HepG2 (cell line): ENCODE measurements around the gene GRK3. TPM values are rescaled to one million over a fixed set of nuclear protein-coding genes. Genes with fewer than 3 reads are reported as not detected.
"Not testable (repeated sequence)": the region's sequence is repeated elsewhere in the genome, so short reads cannot be mapped to it uniquely, and the experiment has no call there.

Experiments used
- ATAC-seq: fragments of 200-7000 bp; cut with Tn5 transposase; 3 replicates; pipeline ENCODE4 v1.9.1; 2020; ENCODE audit warnings: mild to moderate bottlenecking, moderate library complexity
- BruUV-seq: library from RNA; stranded (reverse); fragments of 400-500 nt; replicated peaks from 2 replicates; lab custom pipeline; 2021; lab: Mats Ljungman, UMichigan
- CTCF ChIA-PET: fragments of 300-600 bp; formaldehyde crosslinking; extraction: SDS; loops from one replicate; lab custom pipeline; 2021; ENCODE audit warnings: low total read pairs, inconsistent platforms, low intra/inter-chr PET ratio; lab: Yijun Ruan, JAX
- POLR2A ChIA-PET: fragments of 350-600 bp; sonication (Branson Sonifier 250); formaldehyde crosslinking; loops from one replicate; lab custom pipeline; 2020; ENCODE audit warnings: antibody characterized with exemption, inconsistent platforms; lab: Yijun Ruan, JAX
- DNase-seq: peaks from one replicate; pipeline ENCODE4 v3.0.0-alpha.2; 2015; ENCODE audit warnings: low spot score
- FAIRE-seq: peaks from 3 replicates; lab custom pipeline; 2011; peaks lifted over from hg19 to GRCh38; lab: Jason Lieb, UNC
- H2AFZ ChIP-seq: one replicate; pipeline ENCODE4 v1.6.1; 2011; ENCODE audit warnings: low read length, inconsistent platforms
- H3K27ac ChIP-seq: fragments of 300-600 bp; 3 replicates; pipeline ENCODE4 v1.8.0; 2011; ENCODE audit warnings: mixed run types, mild to moderate bottlenecking, mixed read lengths, low read length, inconsistent platforms; ENCODE audit not compliant: insufficient read depth; ENCODE audit errors: extremely low read length
- H3K27me3 ChIP-seq, 2 experiments: fragments of 200-600 bp in 1 of 2; 2 replicates in 1 of 2; 3 replicates in 1 of 2; pipeline versions ENCODE4 v1.6.0 to v1.8.0; 2011; ENCODE audit warnings: low read length in 2 of 2, mild to moderate bottlenecking in 2 of 2, moderate library complexity in 2 of 2, inconsistent platforms in 1 of 2; ENCODE audit not compliant: insufficient read depth in 2 of 2, control insufficient read depth in 1 of 2
- H3K36me3 ChIP-seq, 2 experiments: fragments of 200-600 bp in 1 of 2; replicated peaks in 1 of 2; 2 replicates in 1 of 2; 3 replicates in 1 of 2; pipeline versions ENCODE4 v1.5.1 to v1.8.0; 2011; ENCODE audit warnings: low read length in 2 of 2, inconsistent platforms in 1 of 2; ENCODE audit not compliant: insufficient read depth in 2 of 2, control insufficient read depth in 1 of 2
- H3K4me1 ChIP-seq: 2 replicates; pipeline ENCODE4 v1.5.1; 2012; ENCODE audit warnings: low read length, inconsistent platforms; ENCODE audit not compliant: insufficient read depth
- H3K4me2 ChIP-seq: 2 replicates; pipeline ENCODE4 v1.6.0; 2011; ENCODE audit warnings: low read depth, low read length, inconsistent platforms
- H3K4me3 ChIP-seq, 3 experiments: fragments of 200-600 bp in 1 of 3; sonication (generic), shearing (Covaris generic) in 1 of 3; replicated peaks in 1 of 3; 2 replicates each; pipeline ENCODE4 v1.5.1; 2011 to 2016; ENCODE audit warnings: low read length in 3 of 3, inconsistent platforms in 2 of 3, low read depth in 2 of 3, mild to moderate bottlenecking in 2 of 3, control low read depth in 1 of 3, mixed read lengths in 1 of 3; ENCODE audit not compliant: insufficient read depth in 1 of 3
- H3K79me2 ChIP-seq: one replicate; pipeline ENCODE4 v1.6.1; 2011; ENCODE audit warnings: low read length, inconsistent platforms; ENCODE audit not compliant: insufficient read depth
- H3K9ac ChIP-seq: 2 replicates; pipeline ENCODE4 v1.6.0; 2011; ENCODE audit warnings: mild to moderate bottlenecking, low read depth, low read length, inconsistent platforms; ENCODE audit not compliant: insufficient read depth
- H3K9me3 ChIP-seq: 2 replicates; pipeline ENCODE4 v1.5.1; 2012; ENCODE audit warnings: mild to moderate bottlenecking, low read length
- H4K20me1 ChIP-seq: 2 replicates; pipeline ENCODE4 v1.6.0; 2011; ENCODE audit warnings: inconsistent platforms, mild to moderate bottlenecking, low read length, moderate library complexity; ENCODE audit not compliant: insufficient read depth
- POGZ ChIP-seq: sonication (generic); formaldehyde crosslinking; IDR thresholded peaks from 2 replicates; pipeline ENCODE4 v1.4.0; 2020; ENCODE audit warnings: mild to moderate bottlenecking, missing genetic modification reagents
- ZHX2 ChIP-seq, 2 experiments: sonication (generic) in 1 of 2; formaldehyde crosslinking in 1 of 2; IDR thresholded peaks; 2 replicates each; pipeline versions ENCODE4 v1.6.1 to v1.9.0; 2014 to 2022; ENCODE audit warnings: antibody characterized with exemption in 1 of 2, borderline replicate concordance in 1 of 2, inconsistent platforms in 1 of 2, low read depth in 1 of 2, missing genetic modification reagents in 1 of 2
- ZNF430 ChIP-seq: sonication (generic); formaldehyde crosslinking; IDR thresholded peaks from 2 replicates; pipeline ENCODE4 v1.9.0; 2021; ENCODE audit warnings: mild to moderate bottlenecking, missing genetic modification reagents
- WGBS: methylation state at CpG from one replicate; pipeline ENCODE4 v1.1.6; 2017; ENCODE audit warnings: low lambda C conversion rate; 5-methylcytosine and 5-hydroxymethylcytosine counted together
- in situ Hi-C: cut with HindIII; loops from 2 replicates; pipeline ENCODE4 v1.10.0; 2017; ENCODE audit warnings: low pct_unique_long_range_greater_than_20kb; ENCODE audit not compliant: extremely low pct_ligation_motif_present
- intact Hi-C: fragments of 100-400 bp; cut with micrococcal nuclease; formaldehyde crosslinking; loops from one replicate; pipeline ENCODE4 v1.10.0; 2022; ENCODE audit not compliant: unreplicated experiment
- polyA plus RNA-seq, 8 experiments: library from polyadenylated mRNA; depleted of rRNA in 3 of 8; stranded (reverse) in 7 of 8; unstranded in 1 of 8; fragments of >200 nt; fragmentation: Illumina TruSeq in 4 of 8; extraction: Trizol in 4 of 8; gene quantifications; 2 replicates each; pipeline versions ENCODE4 v1.2.1 to v1.2.3, GENCODE V29; 2011 to 2016; ENCODE audit warnings: low read depth in 4 of 8, missing spikeins in 1 of 8, mixed read lengths in 1 of 8; ENCODE audit not compliant: insufficient read depth in 1 of 8
- total RNA-seq, 5 experiments: library from RNA; depleted of rRNA; stranded (reverse); fragments of >200 nt; fragmentation: Illumina TruSeq; extraction: Trizol; gene quantifications; 2 replicates each; pipeline ENCODE4 v1.2.3, GENCODE V29; 2016; ENCODE audit warnings: low read depth in 1 of 5

GRK3 gene
- total and polyA plus RNA-seq, 2 of the 13 experiments (the other 11 are each of a cell fraction or from before 2014, with no cell fraction given) = 8.5 to 16.7 TPM

- no peak for TF ChIP-seq ZHX2 (IDR thresholded peaks at IDR 0.05; ENCODE audit: low read depth)
- no peak for TF ChIP-seq ZHX2 (CRISPR knock-in tag; IDR thresholded peaks at IDR 0.05; ENCODE audit: borderline replicate concordance)
- TF ChIP-seq POGZ (CRISPR knock-in tag) = no peak
- TF ChIP-seq ZNF430 = no peak
These were observed 141.7 kb downstream of the GRK3 start (continued) for GRCh38 chr22:25706197-25706596.

- 91% methylated on average over 5 of the region's 6 CpGs for WGBS
- peaks cover 5 to 13% of the 10 kb centered on the region in 2 experiments; a peak in 3 of 5 replicates for H3K36me3 ChIP-seq
- CTCF ChIA-PET, FAIRE-seq, ATAC-seq, H4K20me1 ChIP-seq, H3K4me3 ChIP-seq, H3K4me2 ChIP-seq, in situ Hi-C loops, DNase-seq, H3K9ac ChIP-seq, H2AFZ ChIP-seq, H3K27ac ChIP-seq, BruUV-seq, H3K9me3 ChIP-seq, H3K4me1 ChIP-seq, POLR2A ChIA-PET, H3K79me2 ChIP-seq, H3K27me3 ChIP-seq, intact Hi-C loops: not testable (repeated sequence)
These were observed 144.0 kb downstream of the GRK3 start for GRCh38 chr22:25708430-25708829.
